ENCODE measurements around the gene SUGCT.
"Not testable (repeated sequence)": the region's sequence is repeated elsewhere in the genome, so short reads cannot be mapped to it uniquely, and the experiment has no call there.

Gene SUGCT

GRCh38 chr7:40402661-40403060, 267.9 kb downstream of the SUGCT start:
- no peak for DNase-seq (ENCODE audit: low read depth in 3 of 3)

- no peak for DNase-seq (ENCODE audit: low read depth in 3 of 3)
Measured at GRCh38 chr7:40403703-40404476, 269.1 kb downstream of the SUGCT start.

GRCh38 chr7:40405991-40406390, 271.2 kb downstream of the SUGCT start:
- DNase-seq (ENCODE audit: low read depth in 3 of 3) = no peak

GRCh38 chr7:40412323-40412722, 277.5 kb downstream of the SUGCT start:
- DNase-seq (ENCODE audit: low read depth in 3 of 3) = no peak

GRCh38 chr7:40414704-40415103, 279.9 kb downstream of the SUGCT start:
- not testable (repeated sequence) for DNase-seq (ENCODE audit: low read depth in 3 of 3)

- no peak for DNase-seq (ENCODE audit: low read depth in 3 of 3)
Measured at GRCh38 chr7:40418448-40418847, 283.6 kb downstream of the SUGCT start.

GRCh38 chr7:40418983-40419382, 284.2 kb downstream of the SUGCT start:
- no peak for DNase-seq (ENCODE audit: low read depth in 3 of 3)

- no peak for DNase-seq (ENCODE audit: low read depth in 3 of 3)
Measured at GRCh38 chr7:40419806-40420205, 285.0 kb downstream of the SUGCT start.

GRCh38 chr7:40421433-40421832, 286.6 kb downstream of the SUGCT start:
- no peak for DNase-seq (ENCODE audit: low read depth in 3 of 3)

- no peak for DNase-seq (ENCODE audit: low read depth in 3 of 3)
Measured at GRCh38 chr7:40425696-40426095, 290.9 kb downstream of the SUGCT start.

- DNase-seq (ENCODE audit: low read depth in 3 of 3) = no peak
Measured at GRCh38 chr7:40428421-40428820, 293.6 kb downstream of the SUGCT start.

- DNase-seq (ENCODE audit: low read depth in 3 of 3) = no peak
Measured at GRCh38 chr7:40429826-40430225, 295.0 kb downstream of the SUGCT start.

- DNase-seq (ENCODE audit: low read depth in 3 of 3) = no peak
Measured at GRCh38 chr7:40432046-40432445, 297.2 kb downstream of the SUGCT start.

GRCh38 chr7:40436710-40437109, 301.9 kb downstream of the SUGCT start:
- no peak for DNase-seq (ENCODE audit: low read depth in 3 of 3)

GRCh38 chr7:40437498-40437897, 302.7 kb downstream of the SUGCT start:
- DNase-seq (ENCODE audit: low read depth in 3 of 3) = no peak

- no peak for DNase-seq (ENCODE audit: low read depth in 3 of 3)
Measured at GRCh38 chr7:40437936-40438634, 303.3 kb downstream of the SUGCT start.

- DNase-seq (ENCODE audit: low read depth in 3 of 3) = no peak
Measured at GRCh38 chr7:40439686-40440085, 304.9 kb downstream of the SUGCT start.

- no peak for DNase-seq (ENCODE audit: low read depth in 3 of 3)
Measured at GRCh38 chr7:40447345-40447744, 312.5 kb downstream of the SUGCT start.

GRCh38 chr7:40455485-40455884, 320.7 kb downstream of the SUGCT start:
- no peak for DNase-seq (ENCODE audit: low read depth in 3 of 3)

GRCh38 chr7:40457776-40458480, 323.1 kb downstream of the SUGCT start:
- no peak for DNase-seq (ENCODE audit: low read depth in 3 of 3)

- DNase-seq (ENCODE audit: low read depth in 3 of 3) = no peak
Measured at GRCh38 chr7:40463446-40463845, 328.6 kb downstream of the SUGCT start.
